ENCODE measurements around the gene TLL2. TPM values are rescaled to one million over a fixed set of nuclear protein-coding genes. Genes with fewer than 3 reads are reported as not detected.

The TLL2 gene
- polyA plus RNA-seq, 3 donors: not detected

- intact Hi-C loops (cut with micrococcal nuclease): no loop called here
- H3K9me3 Mint-ChIP-seq: peaks cover 6 to 21% (median 11%) of the 10 kb centered on the region in 7 donors
- peak overlapping the region in 1 of 7 donors; percentile 16 for H3K27ac Mint-ChIP-seq
- H3K27me3 Mint-ChIP-seq (ENCODE audit: low read depth in 3 of 3): peaks cover 0 to 3% (median 1%) of the 10 kb centered on the region in 3 donors
- H3K27me3 ChIP-seq (ENCODE audit: control insufficient read depth in 2 of 2, insufficient read depth in 2 of 2, low read length in 2 of 2): no peaks in the 10 kb centered on the region
- DNase-seq: no peak
- no peaks in the 10 kb centered on the region for H3K36me3 ChIP-seq (replicated peaks in 1 of 2; ENCODE audit: control insufficient read depth in 1 of 2, insufficient read depth in 2 of 2, low read length in 2 of 2)
- H3K4me3 Mint-ChIP-seq: no peak overlapping the region
- TF ChIP-seq CTCF (IDR thresholded peaks at IDR 0.05): no peak
- H3K4me2 ChIP-seq (replicated peaks; ENCODE audit: extremely low read depth, low read length, poor library complexity, severe bottlenecking): no peak overlapping the region
- no peak overlapping the region for H3K9ac ChIP-seq (ENCODE audit: insufficient read depth, low read length, poor library complexity, severe bottlenecking)
- no peaks in the 10 kb centered on the region for H3K36me3 Mint-ChIP-seq
- H3K9me3 ChIP-seq (replicated peaks in 1 of 2; ENCODE audit: control insufficient read depth in 1 of 2, insufficient read depth in 1 of 2, low read length in 2 of 2): peaks cover 5 to 7% of the 10 kb centered on the region in 2 donors
- no peak overlapping the region for H3K27ac ChIP-seq (ENCODE audit: low read depth in 1 of 2, low read length in 2 of 2)
- H3K79me2 ChIP-seq (ENCODE audit: insufficient read depth, low read length): no peaks in the 10 kb centered on the region
- H4K20me1 ChIP-seq (ENCODE audit: insufficient read depth, low read length): no peaks in the 10 kb centered on the region
- no CpG with 5 or more reads among the region's 2 CpGs for WGBS (ENCODE audit: insufficient coverage)
- H2AFZ ChIP-seq (ENCODE audit: insufficient read depth, low read depth, low read length, poor library complexity, severe bottlenecking): no peak overlapping the region
- H3K4me1 ChIP-seq (ENCODE audit: control insufficient read depth in 1 of 2, insufficient read depth in 2 of 2, low read length in 2 of 2): no peaks in the 10 kb centered on the region
- H3K4me3 ChIP-seq (replicated peaks in 1 of 3; ENCODE audit: low read depth in 2 of 3, low read length in 3 of 3): no peak overlapping the region
- H3K4me1 Mint-ChIP-seq: peaks cover 6% of the 10 kb centered on the region
Measured at GRCh38 chr10:96345222-96345621, 168.5 kb downstream of the TLL2 start.

DNA sequence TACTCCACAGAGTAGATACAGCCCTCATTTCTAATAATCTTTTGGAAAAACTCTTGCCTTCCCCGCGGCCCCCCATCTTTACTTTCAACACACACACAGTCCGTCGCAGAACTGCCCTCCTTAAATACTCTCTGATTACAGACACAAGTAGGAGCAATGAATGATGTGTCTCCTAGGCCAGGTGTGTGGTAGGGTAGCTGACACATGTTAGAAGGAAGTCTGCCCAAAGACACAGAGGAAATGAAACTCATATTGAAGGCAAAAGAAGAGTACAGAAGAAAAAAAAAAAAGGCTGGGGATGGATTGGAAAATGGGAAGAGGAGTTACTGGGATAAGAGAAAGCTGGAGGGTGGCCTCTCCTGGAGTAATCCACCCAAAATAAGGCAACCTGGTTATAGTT, 169.5 kb downstream of the TLL2 start:
- no peaks in the 10 kb centered on the region for H3K27me3 ChIP-seq (ENCODE audit: control insufficient read depth in 2 of 2, insufficient read depth in 2 of 2, low read length in 2 of 2)
- H3K4me1 Mint-ChIP-seq: peaks cover 6% of the 10 kb centered on the region
- H3K36me3 Mint-ChIP-seq: no peaks in the 10 kb centered on the region
- peaks cover 5 to 7% of the 10 kb centered on the region in 2 donors for H3K9me3 ChIP-seq (replicated peaks in 1 of 2; ENCODE audit: control insufficient read depth in 1 of 2, insufficient read depth in 1 of 2, low read length in 2 of 2)
- H3K79me2 ChIP-seq (ENCODE audit: insufficient read depth, low read length): no peaks in the 10 kb centered on the region
- H2AFZ ChIP-seq (ENCODE audit: insufficient read depth, low read depth, low read length, poor library complexity, severe bottlenecking): no peak overlapping the region
- no peak overlapping the region for H3K4me3 ChIP-seq (replicated peaks in 1 of 3; ENCODE audit: low read depth in 2 of 3, low read length in 3 of 3)
- H4K20me1 ChIP-seq (ENCODE audit: insufficient read depth, low read length): no peaks in the 10 kb centered on the region
- no peaks in the 10 kb centered on the region for H3K4me1 ChIP-seq (ENCODE audit: control insufficient read depth in 1 of 2, insufficient read depth in 2 of 2, low read length in 2 of 2)
- intact Hi-C loops (cut with micrococcal nuclease): no loop called here
- WGBS (ENCODE audit: insufficient coverage): no CpG with 5 or more reads among the region's 4 CpGs
- no peak for TF ChIP-seq CTCF (IDR thresholded peaks at IDR 0.05)
- no peak overlapping the region for H3K9ac ChIP-seq (ENCODE audit: insufficient read depth, low read length, poor library complexity, severe bottlenecking)
- no peak overlapping the region for H3K4me3 Mint-ChIP-seq
- H3K9me3 Mint-ChIP-seq: peaks cover 6 to 21% (median 11%) of the 10 kb centered on the region in 7 donors
- peaks cover 0 to 1% (median 0%) of the 10 kb centered on the region in 3 donors for H3K27me3 Mint-ChIP-seq (ENCODE audit: low read depth in 3 of 3)
- H3K36me3 ChIP-seq (replicated peaks in 1 of 2; ENCODE audit: control insufficient read depth in 1 of 2, insufficient read depth in 2 of 2, low read length in 2 of 2): no peaks in the 10 kb centered on the region
- H3K27ac Mint-ChIP-seq: no peak overlapping the region
- H3K4me2 ChIP-seq (replicated peaks; ENCODE audit: extremely low read depth, low read length, poor library complexity, severe bottlenecking): no peak overlapping the region
- no peak for DNase-seq
- no peak overlapping the region for H3K27ac ChIP-seq (ENCODE audit: low read depth in 1 of 2, low read length in 2 of 2)
